Astrocyte (in vitro differentiated cells and primary cell): Measurements from ENCODE around the gene RGS1.

Experiments used
- CTCF ChIP-seq: IDR thresholded peaks from 2 replicates; pipeline ENCODE4 v1.5.1; 2011; ENCODE audit warnings: low read depth, mild to moderate bottlenecking, inconsistent platforms, low read length, moderate library complexity; ENCODE audit not compliant: insufficient read depth
- EZH2 ChIP-seq: IDR thresholded peaks from 2 replicates; pipeline ENCODE4 v1.6.1; 2012; ENCODE audit warnings: mild to moderate bottlenecking, low read length, inconsistent platforms; ENCODE audit not compliant: insufficient read depth

GRCh38 chr1:192554904-192555303 is 20.7 kb upstream of the RGS1 start:
- no peak for TF ChIP-seq EZH2
- no peak for TF ChIP-seq CTCF
